ENCODE results near the gene TNNT3.

Gene TNNT3

GRCh38 chr11:1953489-1954266 is 34.2 kb downstream of the TNNT3 start:
- DNase-seq (ENCODE audit: low read depth, low spot score): no peak

- no peak for DNase-seq (ENCODE audit: low read depth, low spot score)
Observed at GRCh38 chr11:1958367-1958766, 38.9 kb downstream of the TNNT3 start.

GRCh38 chr11:1959786-1960185 is 40.3 kb downstream of the TNNT3 start:
- no peak for DNase-seq (ENCODE audit: low read depth, low spot score)

GRCh38 chr11:1963864-1964263 is 44.4 kb downstream of the TNNT3 start:
- no peak for DNase-seq (ENCODE audit: low read depth, low spot score)

- no peak for DNase-seq (ENCODE audit: low read depth, low spot score)
Observed at GRCh38 chr11:1964348-1964747, 44.8 kb downstream of the TNNT3 start.

- DNase-seq (ENCODE audit: low read depth, low spot score): no peak
Observed at GRCh38 chr11:1964955-1965354, 45.5 kb downstream of the TNNT3 start.

- DNase-seq (ENCODE audit: low read depth, low spot score): no peak
Observed at GRCh38 chr11:1966531-1966930, 47.0 kb downstream of the TNNT3 start.

- DNase-seq (ENCODE audit: low read depth, low spot score): no peak
Observed at GRCh38 chr11:1967641-1968225, 48.2 kb downstream of the TNNT3 start.

GRCh38 chr11:1968454-1969002 is 49.0 kb downstream of the TNNT3 start:
- no peak for DNase-seq (ENCODE audit: low read depth, low spot score)

- DNase-seq (ENCODE audit: low read depth, low spot score): no peak
Observed at GRCh38 chr11:1969035-1969434, 49.5 kb downstream of the TNNT3 start.

GRCh38 chr11:1969776-1970175 is 50.3 kb downstream of the TNNT3 start:
- no peak for DNase-seq (ENCODE audit: low read depth, low spot score)

GRCh38 chr11:1970956-1971355 is 51.5 kb downstream of the TNNT3 start:
- DNase-seq (ENCODE audit: low read depth, low spot score): no peak

- DNase-seq (ENCODE audit: low read depth, low spot score): no peak
Observed at GRCh38 chr11:1975185-1975584, 55.7 kb downstream of the TNNT3 start.

- no peak for DNase-seq (ENCODE audit: low read depth, low spot score)
Observed at GRCh38 chr11:1978720-1979473, 59.4 kb downstream of the TNNT3 start.

GRCh38 chr11:1979607-1980006 is 60.1 kb downstream of the TNNT3 start:
- no peak for DNase-seq (ENCODE audit: low read depth, low spot score)

- DNase-seq (ENCODE audit: low read depth, low spot score): no peak
Observed at GRCh38 chr11:1982873-1983600, 63.5 kb downstream of the TNNT3 start.

- no peak for DNase-seq (ENCODE audit: low read depth, low spot score)
Observed at GRCh38 chr11:1983601-1983961, 64.1 kb downstream of the TNNT3 start.

GRCh38 chr11:1987024-1987423 is 67.5 kb downstream of the TNNT3 start:
- no peak for DNase-seq (ENCODE audit: low read depth, low spot score)

- no peak for DNase-seq (ENCODE audit: low read depth, low spot score)
Observed at GRCh38 chr11:1988174-1988573, 68.7 kb downstream of the TNNT3 start.

Measured in smooth muscle cell of the brain vasculature (primary cell).